D721Med (cell line): ENCODE results near the gene MAP10.

Experiments used
- DNase-seq: peaks from one replicate; pipeline ENCODE4 v3.0.0; 2011; ENCODE audit warnings: low spot score; ENCODE audit not compliant: insufficient read length
- FAIRE-seq: peaks from 2 replicates; lab custom pipeline; 2011; peaks lifted over from hg19 to GRCh38; lab: Jason Lieb, UNC
- TF ChIP-seq, protein P1 (sequence below): IDR thresholded peaks from 2 replicates; pipeline ENCODE4 v1.5.1; 2012; ENCODE audit warnings: mild to moderate bottlenecking, control low read depth; ENCODE audit not compliant: insufficient read depth; ENCODE audit errors: missing control alignments

MAP10 gene

DNA sequence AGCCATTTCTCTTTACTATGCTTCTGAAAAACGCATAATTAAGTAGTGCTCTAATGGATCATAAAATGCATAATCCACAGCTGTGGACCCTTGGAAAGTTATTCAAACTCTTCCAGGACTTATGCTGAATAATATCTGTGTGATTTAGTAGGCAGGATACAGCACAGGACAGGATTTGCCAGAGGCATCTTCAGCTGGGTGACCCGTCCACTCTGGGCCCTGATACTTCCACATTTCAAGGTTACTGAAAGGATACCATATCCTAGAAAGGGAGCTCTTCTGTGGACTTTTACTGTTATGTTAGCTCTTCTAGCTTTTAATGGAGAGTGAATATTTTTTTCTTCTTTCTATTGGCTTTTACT is 49.6 kb downstream of the MAP10 start:
- TF ChIP-seq, protein P1, sequence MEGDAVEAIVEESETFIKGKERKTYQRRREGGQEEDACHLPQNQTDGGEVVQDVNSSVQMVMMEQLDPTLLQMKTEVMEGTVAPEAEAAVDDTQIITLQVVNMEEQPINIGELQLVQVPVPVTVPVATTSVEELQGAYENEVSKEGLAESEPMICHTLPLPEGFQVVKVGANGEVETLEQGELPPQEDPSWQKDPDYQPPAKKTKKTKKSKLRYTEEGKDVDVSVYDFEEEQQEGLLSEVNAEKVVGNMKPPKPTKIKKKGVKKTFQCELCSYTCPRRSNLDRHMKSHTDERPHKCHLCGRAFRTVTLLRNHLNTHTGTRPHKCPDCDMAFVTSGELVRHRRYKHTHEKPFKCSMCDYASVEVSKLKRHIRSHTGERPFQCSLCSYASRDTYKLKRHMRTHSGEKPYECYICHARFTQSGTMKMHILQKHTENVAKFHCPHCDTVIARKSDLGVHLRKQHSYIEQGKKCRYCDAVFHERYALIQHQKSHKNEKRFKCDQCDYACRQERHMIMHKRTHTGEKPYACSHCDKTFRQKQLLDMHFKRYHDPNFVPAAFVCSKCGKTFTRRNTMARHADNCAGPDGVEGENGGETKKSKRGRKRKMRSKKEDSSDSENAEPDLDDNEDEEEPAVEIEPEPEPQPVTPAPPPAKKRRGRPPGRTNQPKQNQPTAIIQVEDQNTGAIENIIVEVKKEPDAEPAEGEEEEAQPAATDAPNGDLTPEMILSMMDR, result no peak
- DNase-seq (no peak), FAIRE-seq (no peak)

DNA sequence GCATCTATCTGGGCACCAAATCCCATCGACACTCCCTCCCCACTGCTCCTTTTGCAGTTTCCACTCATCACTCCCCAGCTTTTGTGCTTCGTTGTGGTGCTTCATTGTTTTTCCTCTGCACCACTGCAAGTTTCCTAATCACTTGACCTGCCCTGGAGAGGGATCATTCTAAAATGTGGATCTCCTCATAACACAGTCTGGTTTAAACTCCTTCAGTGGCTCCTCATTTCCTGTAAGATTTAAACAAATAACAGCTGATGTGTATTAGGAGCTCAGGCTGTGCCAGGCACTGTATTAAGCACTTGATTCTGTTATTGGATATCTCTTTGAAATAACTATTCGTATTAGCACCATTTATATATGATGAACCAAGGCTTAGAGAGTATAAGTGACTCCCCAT is 51.3 kb downstream of the MAP10 start:
- DNase-seq, result no peak
- peak; percentile 21 for FAIRE-seq
- TF ChIP-seq, protein P1, result no peak
